LoVo (cell line): ENCODE results near the gene DOK3.
A peak's percentile ranks its signal among the peaks of the same experiment; 100 is the strongest.

ENCODE experiments used
- DNase-seq: peaks from one replicate; pipeline ENCODE4 v3.0.0-alpha.2; 2016; ENCODE audit warnings: low spot score

DOK3 gene

DNA sequence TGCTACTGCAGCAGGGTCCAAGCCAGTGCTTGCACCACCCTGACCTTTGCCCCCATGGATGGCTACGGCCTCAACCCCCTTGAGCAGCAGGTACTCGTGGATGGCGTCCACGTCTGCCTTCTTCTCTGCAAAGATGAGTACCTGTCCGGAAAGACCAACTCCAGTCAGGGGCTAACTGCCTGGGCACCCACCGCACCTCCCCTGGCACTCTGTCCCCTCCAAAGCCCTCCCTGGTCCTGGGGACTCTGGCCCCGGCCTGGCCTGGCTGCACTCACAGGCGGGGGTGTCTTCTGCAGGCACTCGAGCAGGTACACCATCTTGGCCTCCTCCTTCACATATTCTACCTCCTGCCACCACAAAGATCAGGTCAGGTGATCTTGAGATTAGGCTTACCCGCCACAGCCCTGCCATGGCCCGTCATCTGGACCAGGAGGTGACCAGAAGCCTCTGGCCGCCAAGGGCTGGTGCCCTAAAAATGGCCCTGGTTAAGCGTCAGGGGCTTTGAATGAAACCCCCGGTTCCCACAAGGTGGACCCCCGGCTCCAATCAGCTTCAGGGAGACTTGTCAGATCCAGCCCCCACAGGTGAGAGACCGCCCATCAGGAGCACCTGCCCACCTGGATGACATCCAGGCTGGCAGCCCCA is 3.2 kb upstream of the DOK3 start:
- no peak for DNase-seq

DNA sequence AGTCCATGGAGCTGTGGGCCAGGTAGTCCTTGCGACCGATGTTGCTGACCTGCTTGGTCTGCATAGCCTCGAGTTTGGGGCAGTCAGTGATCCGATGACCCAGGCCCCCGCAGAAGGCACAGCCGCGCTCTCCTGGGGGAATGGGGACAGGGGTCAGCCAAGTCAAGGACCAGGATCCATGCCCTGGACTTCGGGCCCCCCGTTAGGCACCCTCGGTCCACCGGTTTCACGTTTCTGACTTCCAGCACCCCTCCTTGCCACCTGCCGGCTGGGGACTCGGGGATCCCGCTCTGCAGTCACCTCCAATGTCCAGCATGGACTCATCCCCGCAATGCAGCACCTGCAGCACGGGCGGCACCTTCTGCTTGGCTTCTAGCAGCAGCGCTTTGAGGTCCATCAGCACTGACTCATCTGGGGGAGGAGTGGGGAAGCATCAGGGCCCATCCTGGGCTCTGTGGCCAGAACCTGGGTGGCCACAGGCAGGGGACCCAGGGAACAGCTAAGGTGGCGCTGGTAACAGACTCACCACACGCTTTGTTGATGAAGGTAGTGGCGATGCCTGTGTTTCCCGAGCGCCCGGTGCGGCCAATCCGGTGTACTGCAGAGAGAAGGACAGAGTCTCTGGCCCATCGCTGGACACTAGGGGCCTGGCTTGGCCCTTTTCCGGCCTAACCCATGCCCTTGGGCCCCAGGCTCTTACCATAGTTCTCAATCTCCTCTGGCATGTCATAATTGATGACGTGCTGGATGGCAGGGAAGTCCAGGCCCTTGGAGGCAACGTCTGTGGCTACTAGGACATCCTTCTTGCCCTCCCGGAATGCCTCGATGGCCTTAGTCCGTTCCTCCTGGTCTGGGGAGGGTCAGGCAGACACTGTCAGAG is 2.4 kb upstream of the DOK3 start:
- DNase-seq, result no peak

DNA sequence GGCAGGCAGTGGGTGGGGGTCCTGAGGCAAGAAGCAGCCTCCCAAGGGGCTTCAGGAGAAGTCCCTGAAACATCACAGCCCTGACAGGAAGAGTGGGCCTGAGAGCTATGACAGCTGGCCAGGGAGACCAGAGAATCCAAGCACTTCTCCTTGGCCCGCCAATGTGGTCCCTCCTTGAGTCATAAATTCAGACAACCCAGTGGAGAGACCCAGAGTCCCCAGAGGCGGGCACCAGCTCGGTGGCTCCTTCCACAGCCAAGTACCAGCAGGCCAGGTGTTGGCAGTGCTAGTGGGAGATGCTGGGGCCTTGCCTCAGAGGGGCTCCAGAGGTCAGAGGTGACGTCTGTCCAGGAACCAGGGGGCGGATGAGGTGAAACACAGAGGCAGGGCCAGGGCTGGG is 1.6 kb upstream of the DOK3 start:
- no peak for DNase-seq

DNA sequence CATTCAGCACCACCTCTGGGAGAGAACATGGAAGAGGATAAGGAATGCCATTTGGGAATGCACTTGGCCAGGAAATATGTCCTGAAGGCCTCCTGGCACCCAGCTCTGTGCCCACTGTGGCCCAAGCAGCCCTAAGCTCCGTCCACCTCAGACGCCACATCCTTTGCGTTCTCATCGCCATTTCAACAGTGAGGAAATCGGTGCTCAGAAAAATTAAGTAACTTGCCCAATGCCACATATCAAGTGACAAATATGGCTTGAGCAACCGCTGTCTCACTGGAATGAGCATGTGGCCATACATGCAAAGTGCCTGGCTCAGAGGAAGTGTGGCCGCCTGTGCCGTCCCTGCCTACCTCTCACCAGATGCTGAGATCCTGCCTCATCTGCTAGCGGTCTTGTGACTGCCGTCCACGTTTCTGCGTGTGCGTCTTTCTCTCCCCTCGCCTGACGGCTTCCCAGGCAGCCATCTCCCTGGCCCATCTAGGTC is 984 bp upstream of the DOK3 start:
- DNase-seq, result no peak

DNA sequence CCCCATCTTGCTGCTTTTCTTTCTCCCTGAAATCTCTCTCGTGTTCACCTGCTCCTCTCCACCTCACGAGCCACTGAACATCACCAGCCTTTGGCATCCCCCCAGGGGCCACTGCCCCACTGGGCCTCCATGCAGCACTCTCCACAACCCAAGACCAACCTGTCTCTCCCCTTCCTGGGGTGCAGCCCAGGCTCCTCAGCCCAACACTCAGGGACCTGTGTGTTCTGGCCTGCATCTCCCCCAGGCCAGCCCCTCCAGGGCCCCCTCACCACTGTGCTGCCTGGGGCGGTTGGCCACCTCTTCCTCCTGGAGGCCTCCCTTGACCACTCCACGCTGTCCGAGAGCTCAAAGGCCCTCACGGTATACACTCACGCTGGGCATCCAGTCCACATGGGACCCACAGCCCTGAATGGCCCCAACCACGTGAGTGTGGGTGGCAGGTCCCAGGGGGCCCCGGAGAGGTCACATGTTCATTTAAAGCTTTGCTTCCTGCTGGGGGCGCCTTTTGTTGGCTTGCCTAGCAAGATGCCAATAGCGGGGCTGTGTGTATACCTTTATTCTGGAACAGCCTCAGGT is 453 bp upstream of the DOK3 start:
- DNase-seq, result no peak

DNA sequence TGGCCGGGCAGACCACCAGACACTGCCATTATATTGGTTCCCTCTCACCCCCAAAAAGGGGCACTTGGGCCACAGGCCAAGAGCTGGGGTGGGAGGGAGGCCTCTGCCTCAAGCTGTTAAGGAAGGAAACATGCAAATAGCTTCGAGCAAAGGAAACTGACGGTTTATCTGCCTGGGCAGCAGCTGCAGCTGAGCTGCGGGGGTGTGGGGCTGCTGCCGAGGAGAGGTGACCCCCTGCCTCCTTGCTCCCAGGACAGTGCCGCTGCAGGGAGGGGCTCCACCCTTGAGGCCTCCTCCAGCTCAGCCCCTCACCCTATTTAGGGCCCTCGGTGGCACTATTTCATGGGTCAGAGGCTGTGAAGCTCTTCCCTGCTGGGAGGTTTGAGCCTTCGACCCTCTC is 789 bp downstream of the DOK3 start:
- DNase-seq, result no peak

DNA sequence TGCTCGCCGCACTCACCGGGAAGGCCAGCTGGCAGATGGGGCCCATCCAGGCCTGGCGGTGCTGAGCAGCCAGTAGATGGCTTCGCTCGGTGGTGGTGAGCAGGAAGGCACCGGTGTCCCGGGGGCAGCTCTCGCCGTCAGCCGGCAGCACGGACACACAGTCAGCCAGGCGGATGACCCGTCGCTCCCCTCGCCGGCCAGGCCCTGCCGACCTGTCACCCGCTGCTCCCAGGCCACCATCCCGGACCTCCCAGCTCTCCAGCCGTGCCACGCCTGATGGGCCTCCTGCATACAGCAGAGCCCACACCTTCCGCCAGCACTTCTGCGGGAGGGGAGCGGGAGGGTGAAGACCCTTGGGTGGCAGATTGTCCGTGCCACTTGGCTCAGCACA is 1.4 kb downstream of the DOK3 start:
- no peak for DNase-seq

DNA sequence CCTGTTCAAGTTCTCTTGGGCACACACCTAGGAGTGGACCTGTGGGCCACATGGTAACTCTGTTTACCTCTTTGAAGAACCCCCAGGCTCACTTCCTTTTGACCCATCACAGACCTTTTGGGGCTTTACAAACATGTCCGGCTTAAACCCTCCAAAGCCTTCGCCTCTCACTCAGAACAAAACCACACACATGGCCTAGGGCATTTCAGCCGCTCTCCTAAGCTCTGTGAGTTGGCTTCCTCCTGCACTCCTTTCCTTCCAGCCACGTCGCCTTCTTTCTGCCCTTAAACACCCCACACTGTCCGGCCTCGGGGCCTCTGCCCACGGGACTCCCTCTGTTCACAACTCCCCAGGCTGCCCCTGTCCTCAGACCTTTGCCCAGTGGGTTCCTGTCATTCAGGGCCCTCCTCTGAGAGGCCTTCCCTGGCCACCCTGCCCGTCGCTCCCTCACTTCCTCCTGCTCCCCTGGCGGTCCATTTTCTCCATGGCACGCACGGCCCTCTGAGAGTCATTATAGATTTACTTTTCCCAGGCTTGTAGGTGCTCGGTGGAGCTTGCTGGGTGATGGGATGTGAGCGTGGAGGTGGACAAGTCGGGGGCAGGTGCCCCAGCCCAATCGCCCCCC is 1.9 kb downstream of the DOK3 start:
- DNase-seq, result no peak

DNA sequence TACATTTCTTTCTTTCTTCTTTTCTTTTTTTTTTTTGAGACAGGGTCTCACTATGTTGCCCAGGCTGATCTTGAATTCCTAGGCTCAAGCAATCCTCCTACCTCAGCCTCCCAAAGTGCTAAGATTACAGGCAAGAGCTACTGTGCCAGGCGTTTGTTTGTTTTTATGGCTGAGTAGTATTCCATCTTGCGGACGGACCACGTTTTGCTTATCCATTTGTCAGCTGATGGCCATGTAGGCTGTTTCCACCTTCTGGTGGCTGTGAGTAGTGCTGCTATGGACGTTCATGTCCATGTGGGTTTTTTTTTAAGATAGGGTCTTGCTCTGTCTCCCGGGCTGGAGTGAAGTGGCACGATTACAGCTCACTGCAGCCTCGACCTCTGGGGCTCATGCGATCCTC is 2.5 kb downstream of the DOK3 start:
- no peak for DNase-seq

DNA sequence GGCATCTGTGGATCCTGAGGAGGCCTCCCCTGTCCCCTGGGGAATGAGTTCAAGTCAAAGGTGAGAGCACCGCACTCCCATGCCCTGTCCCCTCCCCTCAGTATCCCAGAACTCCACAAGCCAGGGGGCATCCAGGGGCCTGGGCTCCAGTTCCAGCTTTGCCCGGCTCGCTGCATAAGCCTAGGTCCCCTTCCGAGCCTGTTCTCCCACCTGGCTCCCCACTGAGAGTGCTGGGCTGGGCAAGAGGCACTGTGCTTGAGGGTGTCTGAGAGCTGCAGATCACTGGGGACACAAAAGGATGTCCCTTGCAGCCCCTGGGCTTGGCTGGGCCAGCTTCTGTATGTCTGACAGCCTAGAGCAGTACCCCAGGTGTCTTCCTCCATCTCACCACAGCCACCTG is 4.6 kb downstream of the DOK3 start:
- no peak for DNase-seq

DNA sequence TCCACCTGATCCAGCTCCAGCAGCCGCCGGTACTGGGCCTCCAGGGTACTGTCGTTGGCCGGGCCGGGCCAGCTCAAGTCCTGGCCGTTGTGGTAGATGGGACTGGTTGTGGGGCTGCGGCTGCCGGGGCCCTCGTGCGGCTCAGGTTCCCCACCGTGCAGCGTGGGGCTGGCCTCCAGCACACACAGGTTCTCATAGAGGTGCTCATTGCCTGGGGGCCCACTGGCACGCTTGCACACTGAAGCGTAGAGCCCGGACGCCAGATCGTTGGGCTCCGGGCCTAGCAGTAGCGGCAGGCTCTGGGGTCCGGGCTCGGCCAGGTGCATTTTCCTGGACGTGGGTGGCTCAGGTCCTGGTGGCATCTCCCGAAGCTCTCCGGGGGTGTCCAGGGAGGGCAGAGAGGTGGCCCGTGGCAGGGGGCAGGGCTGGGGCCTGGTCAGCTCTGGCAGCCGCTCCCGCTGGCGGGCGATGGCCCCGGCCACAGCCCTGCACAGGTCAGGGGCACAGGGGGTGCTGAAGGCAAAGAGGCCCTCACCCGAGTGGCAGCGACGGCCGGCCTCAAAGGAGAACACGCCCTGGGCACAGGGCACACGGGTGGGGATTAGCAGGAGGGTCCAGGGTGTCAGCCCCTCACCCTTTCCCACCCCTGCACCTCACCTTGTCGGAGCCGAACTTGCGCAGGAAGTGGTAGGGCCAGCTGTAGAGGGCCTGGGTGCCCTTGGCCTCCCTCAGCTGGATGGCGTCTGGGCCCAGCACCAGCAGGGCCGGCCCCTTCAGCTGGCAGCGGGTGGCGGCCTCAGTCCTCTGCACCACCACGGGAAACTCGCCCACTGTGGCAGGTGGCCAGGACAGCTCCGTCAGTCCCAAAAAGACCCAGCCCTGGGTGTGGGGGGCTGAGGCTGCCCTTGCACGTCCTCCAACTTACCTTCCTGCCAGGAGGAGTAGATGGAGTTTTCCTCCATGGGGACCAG is 5.3 kb downstream of the DOK3 start:
- DNase-seq, result no peak

DNA sequence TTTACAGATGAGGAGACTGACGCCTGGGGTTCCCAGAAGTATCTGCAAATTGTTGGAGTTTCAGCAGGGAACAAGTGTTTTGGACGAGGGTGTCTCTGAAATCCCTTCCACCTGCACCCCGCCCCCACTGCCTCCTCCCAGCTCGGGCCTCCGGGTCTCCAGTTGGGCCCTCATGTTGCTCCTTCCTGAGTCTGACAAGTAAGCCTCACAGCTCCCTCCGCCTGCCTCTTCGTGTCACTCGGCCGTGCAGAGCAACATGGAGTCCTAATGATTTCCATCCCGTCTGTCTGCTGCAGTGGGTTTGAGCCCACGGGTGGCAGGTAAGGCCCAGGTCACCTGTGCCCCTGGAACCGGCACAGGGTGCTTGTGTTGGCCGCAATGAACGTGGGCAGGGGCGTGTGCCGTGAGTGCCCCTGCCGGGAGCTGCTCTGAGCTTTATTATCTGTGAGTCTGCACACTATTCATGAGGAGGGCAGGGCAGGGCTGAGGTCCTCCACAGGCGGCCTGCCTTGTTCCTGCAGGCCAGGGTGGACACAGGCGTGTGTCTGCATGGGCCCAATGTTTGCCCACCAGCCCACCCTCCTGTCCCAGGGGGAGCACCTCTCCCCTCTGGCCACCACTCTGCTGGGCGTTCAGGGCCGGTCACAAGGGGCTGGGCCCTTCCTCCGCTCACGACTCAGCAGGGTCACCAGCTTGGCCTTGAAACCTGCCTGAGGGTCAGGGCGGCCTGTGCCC is 6.1 kb downstream of the DOK3 start:
- DNase-seq, result no peak

DNA sequence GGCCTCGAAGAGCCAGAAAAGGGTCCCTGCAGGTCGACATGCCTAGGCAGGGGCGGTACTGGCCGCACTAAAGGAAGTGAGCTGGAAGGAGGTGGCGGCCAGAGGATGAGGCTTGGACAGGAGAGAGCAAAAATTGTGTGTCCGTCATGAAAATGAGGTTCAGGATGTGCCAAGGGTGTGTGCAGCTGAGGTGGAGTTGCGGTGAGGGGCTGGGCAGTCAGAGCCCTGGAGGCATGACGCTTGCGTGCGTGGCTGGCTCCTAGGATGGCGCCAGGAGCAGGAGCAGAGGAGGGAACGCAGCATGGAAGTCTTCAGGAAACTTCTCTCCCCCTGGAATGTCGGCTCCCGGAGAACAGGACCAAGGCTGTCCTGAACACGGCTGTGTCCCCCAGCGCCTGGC is 6.7 kb downstream of the DOK3 start:
- no peak for DNase-seq

DNA sequence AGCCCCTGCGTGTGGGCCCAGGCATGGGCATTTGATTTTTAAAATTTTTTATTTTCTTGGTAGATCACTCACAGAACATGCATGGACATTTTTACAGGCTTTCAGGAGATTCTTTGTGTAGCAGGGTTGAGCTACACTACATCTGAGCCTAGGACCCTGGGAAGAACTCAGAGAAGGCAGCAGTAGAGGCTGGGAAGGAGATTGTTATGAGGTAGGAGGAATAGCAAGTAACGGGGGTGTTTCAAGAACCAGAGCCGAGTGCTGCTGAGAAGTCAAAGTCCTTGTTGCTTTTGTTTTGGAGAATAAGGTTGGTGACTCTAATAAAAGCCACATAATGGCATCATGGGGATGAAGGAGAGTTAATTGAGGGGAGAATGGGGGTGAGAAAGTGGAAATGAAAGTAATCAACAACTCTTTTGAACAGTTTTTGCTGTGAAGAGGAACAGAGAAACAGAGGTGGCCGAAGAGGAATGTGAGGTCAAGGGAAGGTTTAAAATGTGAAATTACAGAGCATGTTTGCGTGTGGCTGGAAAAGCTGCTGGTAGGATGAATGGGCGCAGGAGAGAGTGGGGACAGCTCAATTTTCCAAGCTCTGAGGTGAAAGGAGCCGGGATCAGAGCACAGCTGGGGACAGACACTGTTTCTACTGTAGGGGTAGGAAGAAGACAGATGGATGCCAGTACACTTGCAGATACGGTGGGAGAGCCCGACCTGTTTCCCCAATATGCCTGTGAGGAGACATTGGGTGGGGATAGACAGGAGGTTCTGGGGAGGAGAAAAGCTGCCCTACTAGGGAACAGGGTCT is 7.5 kb downstream of the DOK3 start:
- no peak for DNase-seq

DNA sequence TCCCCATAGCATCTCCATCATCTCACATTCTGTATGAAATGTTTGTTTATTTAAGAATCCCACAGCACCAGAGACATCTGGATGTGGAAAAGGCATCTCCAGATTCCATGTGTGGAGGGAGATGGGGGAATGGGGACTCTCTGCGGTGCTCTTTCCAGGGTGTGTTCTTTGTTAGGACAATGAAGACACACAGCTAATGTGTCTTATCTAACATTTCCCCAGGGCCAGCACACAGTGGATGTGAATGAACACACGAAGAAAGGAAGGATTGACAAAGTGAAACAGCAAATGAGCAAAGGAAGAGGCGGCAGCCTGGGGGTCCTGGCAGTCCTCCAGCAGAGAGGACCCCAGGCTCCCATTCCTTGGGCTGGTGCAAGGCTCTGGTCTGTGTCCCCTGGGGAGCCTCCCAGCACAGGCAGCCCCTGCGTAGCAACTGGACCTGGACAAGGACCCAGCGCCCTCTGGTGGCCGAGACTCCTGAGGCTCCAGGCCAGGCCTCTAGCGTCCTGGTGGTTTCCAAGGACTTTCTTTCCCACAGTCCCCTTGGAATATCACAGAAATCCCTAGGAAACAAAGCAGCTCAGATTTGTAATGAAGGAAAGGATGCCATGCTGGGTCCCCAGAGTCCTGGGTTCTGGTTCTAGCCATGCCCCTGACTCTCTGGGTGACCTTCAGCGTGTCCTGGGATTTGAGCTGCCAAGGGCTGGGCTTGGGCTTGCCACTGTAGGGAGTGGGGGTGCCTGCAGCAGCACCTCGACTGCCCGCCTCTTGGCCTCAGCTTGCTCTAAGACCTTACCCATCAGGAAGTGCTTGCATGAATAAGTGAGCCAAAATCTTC is 8.7 kb downstream of the DOK3 start:
- peak; percentile 81 for DNase-seq

DNA sequence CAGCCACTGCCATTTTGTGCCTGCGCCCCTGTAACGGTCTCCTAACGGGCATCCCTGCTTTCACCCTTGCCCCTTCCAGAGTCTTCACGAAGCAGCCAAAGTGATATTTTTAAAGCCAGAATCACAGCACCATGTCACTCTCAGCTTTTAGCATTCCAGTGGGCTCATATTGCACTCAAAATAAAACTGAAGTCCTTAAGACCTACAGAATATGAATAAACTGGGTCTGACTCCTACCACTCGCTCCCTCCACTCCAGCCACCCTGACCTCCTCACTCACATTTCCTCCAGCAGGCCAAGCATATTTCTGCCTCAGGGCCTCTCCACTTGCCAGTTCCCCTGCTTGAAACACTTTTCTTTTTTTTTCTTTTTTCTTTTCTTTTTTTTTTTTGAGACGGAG is 9.8 kb downstream of the DOK3 start:
- DNase-seq, result no peak

DNA sequence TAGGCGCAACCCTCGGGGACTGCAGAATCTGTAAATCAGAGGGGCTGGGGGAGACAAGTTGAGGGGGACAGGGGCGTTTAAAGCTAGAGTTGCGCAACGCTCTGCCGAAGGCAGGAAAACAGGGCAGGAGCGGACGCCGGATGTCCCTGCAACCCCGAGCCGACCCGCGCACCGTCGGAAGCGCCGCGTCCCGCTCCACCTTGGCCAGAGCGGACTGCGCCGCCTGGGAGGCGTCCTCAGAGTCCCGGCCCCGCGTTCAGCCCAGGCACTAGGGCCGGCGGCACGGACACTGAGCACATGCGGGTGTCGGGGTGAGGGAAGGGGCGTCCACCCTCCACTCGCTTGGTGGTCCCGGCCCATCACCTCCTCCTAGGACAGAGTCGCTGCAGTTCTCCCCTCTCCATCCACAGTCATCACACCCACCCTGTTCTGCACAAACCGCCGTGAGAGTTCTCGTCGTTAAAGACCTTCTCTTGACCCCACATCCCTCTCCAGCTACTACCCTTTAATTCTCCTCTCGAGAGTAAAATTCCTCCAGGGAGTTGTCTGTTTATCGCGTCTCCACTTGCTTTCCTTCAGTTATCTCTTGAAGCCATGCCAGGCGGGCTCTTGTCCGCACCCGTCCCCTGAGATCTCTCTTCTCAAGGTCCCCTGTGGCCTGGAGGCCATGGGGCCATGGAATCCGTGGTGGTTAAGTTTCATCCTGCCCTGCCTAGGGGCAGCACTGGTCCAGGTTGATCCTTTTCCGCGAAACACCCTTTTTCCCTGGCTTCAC is 11.4 kb downstream of the DOK3 start:
- no peak for DNase-seq

DNA sequence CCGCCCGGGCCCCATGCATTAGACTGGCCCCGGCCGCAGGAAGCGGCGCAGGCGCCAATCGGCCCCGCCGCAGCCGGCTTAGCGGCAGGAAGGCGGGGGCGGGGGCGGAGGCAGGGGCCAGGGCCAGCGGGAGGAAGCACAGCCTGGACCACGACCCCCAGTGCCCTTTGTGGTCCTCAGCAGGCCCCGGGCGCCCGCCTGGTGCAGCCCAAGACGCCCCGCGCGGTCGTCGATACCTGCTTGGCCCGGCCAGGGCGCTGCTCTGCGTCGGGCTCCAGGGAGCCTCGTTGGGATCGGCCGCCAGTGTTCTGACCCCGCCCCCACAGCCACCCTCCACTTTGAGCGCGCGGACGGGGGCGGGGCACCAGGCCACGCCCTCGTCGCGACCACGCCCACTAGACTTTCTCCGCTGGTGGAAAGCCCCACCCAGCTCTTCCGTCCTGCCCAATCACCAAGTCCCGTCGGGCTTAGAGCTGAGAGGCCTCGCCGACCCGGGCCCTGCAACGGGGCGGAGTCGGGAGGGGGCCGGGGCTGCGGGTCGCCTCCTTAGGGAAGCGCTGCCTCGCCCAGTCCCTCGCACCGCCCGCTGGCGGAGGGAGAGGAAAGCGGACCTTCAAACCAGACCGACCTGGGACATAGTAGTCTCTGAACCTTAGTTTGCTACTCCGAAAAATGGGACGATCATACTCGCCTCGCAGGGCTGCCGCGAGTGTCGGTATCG is 12.2 kb downstream of the DOK3 start, which contains the start of gene PDLIM7:
Gene PDLIM7, minus strand, starts transcription at position 313 of the 721 bp plus-strand sequence. CDS start 1,092 bp downstream, outside the sequence.
- DNase-seq, result peak; percentile 99
